Smooth muscle cell (in vitro differentiated cells): Measurements from ENCODE around the gene CD274. TPM values are rescaled to one million over a fixed set of nuclear protein-coding genes. Genes with fewer than 3 reads are reported as not detected.
A peak's percentile ranks its signal among the peaks of the same experiment; 100 is the strongest.

Source experiments
- DNase-seq: peaks from one replicate; lab custom pipeline; 2025; ENCODE audit not compliant: unreplicated experiment; lab: John Stamatoyannopoulos, UW
- H2AFZ ChIP-seq: fragments of 200-600 bp; sonication (generic); 2 replicates; pipeline ENCODE4 v1.6.0; 2016; ENCODE audit warnings: antibody characterized with exemption, low read depth, mild to moderate bottlenecking
- H3F3A ChIP-seq: fragments of 200-600 bp; sonication (generic); 2 replicates; pipeline ENCODE4 v1.6.0; 2017; ENCODE audit warnings: antibody characterized with exemption, low read depth
- H3K27ac ChIP-seq: fragments of 200-600 bp; sonication (generic); 2 replicates; pipeline ENCODE4 v1.5.1; 2016; ENCODE audit warnings: low read depth, mild to moderate bottlenecking
- H3K27me3 ChIP-seq: fragments of 200-600 bp; sonication (generic); 2 replicates; pipeline ENCODE4 v1.6.1; 2016; ENCODE audit warnings: low read depth, mild to moderate bottlenecking
- H3K36me3 ChIP-seq: fragments of 200-600 bp; sonication (generic); 2 replicates; pipeline ENCODE4 v1.5.1; 2016; ENCODE audit warnings: low read depth
- H3K4me1 ChIP-seq: fragments of 200-600 bp; sonication (generic); 2 replicates; pipeline ENCODE4 v1.5.1; 2016; ENCODE audit warnings: low read depth
- H3K4me2 ChIP-seq: fragments of 200-600 bp; sonication (generic); 2 replicates; pipeline ENCODE4 v1.6.0; 2016; ENCODE audit warnings: mild to moderate bottlenecking
- H3K4me3 ChIP-seq: fragments of 200-600 bp; sonication (generic); 2 replicates; pipeline ENCODE4 v1.5.1; 2016; ENCODE audit warnings: mild to moderate bottlenecking
- H3K79me2 ChIP-seq: fragments of 200-600 bp; sonication (generic); 2 replicates; pipeline ENCODE4 v1.6.0; 2016; ENCODE audit warnings: low read depth, mild to moderate bottlenecking
- H3K9ac ChIP-seq: fragments of 200-600 bp; sonication (generic); 2 replicates; pipeline ENCODE4 v1.6.0; 2016; ENCODE audit warnings: low read depth
- H3K9me3 ChIP-seq: fragments of 200-600 bp; sonication (generic); replicated peaks from 2 replicates; pipeline ENCODE4 v1.5.1; 2016; ENCODE audit warnings: low read depth
- H4K20me1 ChIP-seq: fragments of 200-600 bp; sonication (generic); 2 replicates; pipeline ENCODE4 v1.6.0; 2016; ENCODE audit warnings: low read depth
- CTCF ChIP-seq: fragments of 200-600 bp; sonication (generic); IDR thresholded peaks from 2 replicates; pipeline ENCODE4 v1.5.1; 2017; ENCODE audit warnings: borderline replicate concordance, mild to moderate bottlenecking, antibody characterized with exemption; ENCODE audit not compliant: insufficient read depth, poor library complexity, severe bottlenecking
- WGBS: methylation state at CpG from one replicate; pipeline ENCODE4 v1.1.7; 2016; ENCODE audit warnings: low lambda C conversion rate; 5-methylcytosine and 5-hydroxymethylcytosine counted together
- polyA plus RNA-seq: library from polyadenylated mRNA; unstranded; fragments of >200 nt; fragmentation: Nextera tagmentation; extraction: Ambion mirVana; gene quantifications from 2 replicates; pipeline ENCODE4 v1.2.1, GENCODE V29; 2016
- total RNA-seq: library from RNA; depleted of rRNA; stranded (reverse); fragments of >200 nt; gene quantifications from 2 replicates; pipeline ENCODE4 v1.2.3, GENCODE V29; 2014

The CD274 gene
- total RNA-seq (4.0 and 6.3 TPM in 2 replicates), polyA plus RNA-seq (2.3 and 2.4 TPM in 2 replicates)

- Histone ChIP-seq H3K27ac (no peak within 1 kb of the TSS), H2AFZ (peak within 1 kb of the TSS; percentile 93), H3K27me3 (no peaks in the 10 kb centered on the region), H3K79me2 (no peaks in the 10 kb centered on the region), H3K36me3 (no peaks in the 10 kb centered on the region), H4K20me1 (no peaks in the 10 kb centered on the region), H3K4me2 (peak within 1 kb of the TSS; percentile 94), H3K9me3 (no peaks in the 10 kb centered on the region), H3F3A (no peaks in the 10 kb centered on the region), H3K9ac (peak within 1 kb of the TSS; percentile 66), H3K4me1 (peaks cover 4% of the 10 kb centered on the region), H3K4me3 (peak within 1 kb of the TSS; percentile 67)
- 13% methylated on average over 36 of the region's 36 CpGs for WGBS
- peak; percentile 26 for DNase-seq
- TF ChIP-seq CTCF, result peak; percentile 34
Measured at GRCh38 chr9:5450359-5451091, at the start of gene CD274. Gene CD274, plus strand, starts transcription at chr9:5450542. Its CDS starts 5,572 bp downstream, at chr9:5456114.

- Histone ChIP-seq H3F3A (no peaks in the 10 kb centered on the region), H3K4me1 (no peaks in the 10 kb centered on the region), H4K20me1 (no peaks in the 10 kb centered on the region), H3K79me2 (no peaks in the 10 kb centered on the region), H3K27ac (no peak overlapping the region), H3K4me2 (no peak overlapping the region), H3K27me3 (no peaks in the 10 kb centered on the region), H3K9me3 (peaks cover 6% of the 10 kb centered on the region), H2AFZ (no peak overlapping the region), H3K4me3 (no peak overlapping the region), H3K36me3 (no peaks in the 10 kb centered on the region), H3K9ac (no peak overlapping the region)
- no peak for DNase-seq
- no peak for TF ChIP-seq CTCF
Measured at GRCh38 chr9:5402217-5402616, 48.1 kb upstream of the CD274 start.

- Histone ChIP-seq H3K36me3 (peaks cover 7% of the 10 kb centered on the region), H3F3A (no peaks in the 10 kb centered on the region), H3K9me3 (peaks cover 19% of the 10 kb centered on the region), H3K27ac (no peak overlapping the region), H2AFZ (no peak overlapping the region), H3K79me2 (no peaks in the 10 kb centered on the region), H3K4me1 (no peaks in the 10 kb centered on the region), H3K9ac (no peak overlapping the region), H4K20me1 (no peaks in the 10 kb centered on the region), H3K4me3 (no peak overlapping the region), H3K4me2 (no peak overlapping the region), H3K27me3 (no peaks in the 10 kb centered on the region)
- DNase-seq, result no peak
- 100% methylated on average over 1 of the region's 1 CpG for WGBS
- TF ChIP-seq CTCF, result no peak
Measured at GRCh38 chr9:5408596-5408995, 41.7 kb upstream of the CD274 start.

GRCh38 chr9:5416953-5417352, 33.4 kb upstream of the CD274 start:
- Histone ChIP-seq H3K27ac (no peak overlapping the region), H2AFZ (no peak overlapping the region), H3K4me1 (no peaks in the 10 kb centered on the region), H3K79me2 (no peaks in the 10 kb centered on the region), H3K9me3 (no peaks in the 10 kb centered on the region), H3K36me3 (peaks cover 4% of the 10 kb centered on the region), H4K20me1 (no peaks in the 10 kb centered on the region), H3K9ac (no peak overlapping the region), H3K27me3 (no peaks in the 10 kb centered on the region), H3K4me3 (no peak overlapping the region), H3F3A (no peaks in the 10 kb centered on the region), H3K4me2 (no peak overlapping the region)
- no peak for DNase-seq
- no peak for TF ChIP-seq CTCF
- WGBS, result 66% methylated on average over 3 of the region's 3 CpGs
